GM10847 (cell line): Measurements from ENCODE around the gene FAM227B.

Source experiments
- POLR2A ChIP-seq: IDR thresholded peaks from 2 replicates; pipeline ENCODE4 v1.6.1; 2011; ENCODE audit not compliant: insufficient read length; ENCODE audit errors: extremely low read depth

The FAM227B gene

DNA sequence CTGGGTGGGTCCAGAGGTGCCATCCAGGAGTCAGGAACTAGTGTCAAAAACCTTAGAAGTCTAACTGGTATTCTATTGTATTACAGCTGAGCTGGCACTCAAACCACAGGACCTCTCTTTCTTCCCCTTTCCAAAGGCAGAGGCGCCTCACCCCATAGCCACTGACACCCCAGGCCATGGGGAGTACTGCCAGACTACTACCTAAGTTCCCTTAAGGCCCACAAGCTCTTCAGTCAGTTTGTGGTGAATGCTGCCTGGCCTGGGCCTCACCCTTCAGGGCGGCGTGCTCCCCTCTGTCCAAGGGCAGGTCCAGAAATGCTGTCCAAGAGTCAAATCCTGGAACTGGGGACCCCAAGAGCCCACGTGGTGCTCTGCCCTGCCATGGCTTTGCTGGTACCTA is 240.6 kb downstream of the FAM227B start:
- TF ChIP-seq POLR2A: no peak

DNA sequence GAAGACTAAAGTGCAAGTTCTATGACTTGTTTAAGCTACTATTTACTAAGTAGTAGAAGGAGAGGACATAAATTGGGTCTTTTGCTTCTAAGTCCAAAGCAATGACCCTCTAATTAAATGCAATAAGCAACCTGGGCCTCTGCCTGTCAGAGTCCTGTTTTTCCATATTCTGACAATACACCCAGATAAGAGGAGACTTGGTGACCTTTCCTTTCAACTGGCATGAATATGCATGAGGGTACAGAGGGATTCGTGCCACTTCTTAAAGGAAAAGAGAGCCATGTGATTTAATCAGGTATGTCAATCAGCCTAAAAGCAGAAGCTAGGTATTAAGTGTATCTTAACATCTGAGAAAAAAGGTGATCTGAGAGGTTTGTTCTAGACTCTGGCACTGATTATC is 248.3 kb downstream of the FAM227B start:
- no peak for TF ChIP-seq POLR2A

DNA sequence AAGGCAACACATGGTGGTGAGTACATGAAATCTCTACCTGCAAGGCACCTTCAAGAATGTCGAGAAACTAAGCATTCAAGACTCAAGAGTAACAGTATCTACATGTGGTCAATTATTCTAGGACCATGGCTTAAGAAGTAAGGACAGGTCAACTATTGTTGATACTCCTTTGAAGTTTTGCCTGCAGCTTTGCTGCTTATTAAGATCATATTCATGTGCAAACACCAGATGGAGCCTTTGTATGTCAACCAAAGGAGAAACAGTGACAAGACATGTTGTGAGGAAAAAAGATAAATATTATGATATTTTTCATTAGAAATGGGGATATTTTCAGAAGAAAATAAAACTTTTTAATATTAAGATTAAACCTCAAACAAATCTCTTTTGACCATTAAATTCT is 249.8 kb downstream of the FAM227B start:
- no peak for TF ChIP-seq POLR2A

DNA sequence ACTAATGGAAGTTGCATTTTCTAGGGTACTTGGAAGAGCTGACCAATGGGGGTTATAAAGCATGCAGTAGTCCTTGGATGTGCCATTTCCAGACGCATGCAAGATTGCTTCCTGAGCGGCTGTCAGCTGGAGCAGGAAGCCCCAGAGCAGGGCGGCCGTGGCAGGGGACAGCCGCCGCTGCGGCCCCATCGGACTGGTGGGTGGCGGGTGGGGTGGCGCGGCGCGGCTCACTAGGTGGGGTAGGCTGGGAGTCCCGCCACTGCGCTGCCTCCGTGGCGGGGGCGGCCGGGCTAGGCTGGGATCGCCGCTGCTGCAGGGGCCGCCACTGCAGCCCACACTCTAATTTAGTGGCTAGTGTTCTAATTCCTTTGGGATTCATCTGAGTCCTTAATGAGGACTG is 254.1 kb downstream of the FAM227B start:
- no peak for TF ChIP-seq POLR2A

DNA sequence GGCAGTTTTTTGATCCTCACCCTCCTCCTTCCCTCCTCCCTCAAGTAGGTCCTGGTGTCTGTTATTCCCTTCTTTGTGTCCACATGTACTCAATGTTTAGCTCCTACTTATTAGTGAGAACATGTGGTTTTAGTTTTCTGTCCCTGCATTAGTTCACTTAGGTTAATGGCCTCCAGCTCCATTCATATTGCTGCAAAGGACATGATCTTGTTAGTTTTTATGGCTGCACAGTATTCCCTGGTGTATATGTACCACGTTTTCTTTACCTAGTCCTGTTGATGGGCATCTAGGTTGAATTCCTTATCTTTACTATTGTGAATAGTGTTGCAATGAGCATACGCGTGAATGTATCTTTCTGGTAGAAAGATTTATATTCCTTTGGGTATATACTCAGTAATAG is 259.2 kb downstream of the FAM227B start:
- no peak for TF ChIP-seq POLR2A

DNA sequence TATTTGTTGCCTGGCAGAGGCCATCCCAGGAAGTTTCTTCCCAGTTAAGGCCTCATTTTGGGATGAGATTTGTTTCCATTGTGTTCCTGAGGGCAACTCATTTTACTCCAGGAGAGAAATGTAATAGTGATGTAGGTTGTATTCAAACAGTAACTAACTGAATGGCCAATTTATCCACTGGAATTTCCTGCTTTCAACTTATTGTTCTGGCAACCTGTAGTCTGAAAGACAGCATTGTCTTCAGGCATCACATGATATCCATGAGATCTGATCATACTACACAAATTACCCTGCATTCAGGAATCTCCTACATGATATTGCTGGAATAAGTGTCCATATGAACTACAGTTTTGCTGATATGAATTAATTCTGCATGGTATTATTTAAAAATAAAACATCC is 277.1 kb downstream of the FAM227B start:
- no peak for TF ChIP-seq POLR2A

DNA sequence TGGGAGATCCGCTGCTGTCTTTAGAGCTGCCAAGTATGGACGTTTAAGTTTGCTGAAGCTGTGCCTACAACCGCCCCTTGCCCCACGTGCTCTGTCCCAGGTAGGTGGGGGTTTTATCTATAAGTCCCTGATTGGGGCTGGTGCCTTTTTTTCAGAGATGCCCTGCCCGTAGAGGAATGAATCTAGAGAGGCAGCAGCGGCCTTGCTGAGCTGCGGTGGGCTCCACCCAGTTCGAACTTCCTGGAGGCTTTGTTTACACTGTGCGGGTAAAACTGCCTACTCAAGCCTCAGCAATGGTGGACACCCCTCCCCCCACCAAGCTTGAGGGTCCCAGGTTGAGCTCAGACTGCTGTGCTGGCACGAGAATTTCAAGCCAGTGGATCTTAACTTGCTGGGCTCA is 281.0 kb downstream of the FAM227B start:
- no peak for TF ChIP-seq POLR2A

DNA sequence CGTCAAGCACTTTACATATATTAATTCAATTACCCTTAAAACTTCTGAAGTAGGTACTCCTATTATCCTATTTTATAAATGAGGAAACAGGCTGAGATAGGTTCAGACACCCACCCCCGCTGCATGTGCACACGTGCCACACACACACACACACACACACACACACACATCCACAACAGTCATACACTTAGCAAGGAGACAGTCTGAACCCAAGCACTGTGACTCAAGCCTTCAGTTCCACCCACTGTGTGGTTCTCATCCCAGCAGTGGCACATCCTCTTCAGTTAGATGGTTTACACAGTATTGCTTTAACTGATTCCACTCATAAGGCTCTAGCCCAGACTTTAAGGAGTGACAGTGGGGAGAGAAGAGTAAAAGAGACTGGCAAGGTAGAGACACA is 288.7 kb downstream of the FAM227B start:
- no peak for TF ChIP-seq POLR2A

DNA sequence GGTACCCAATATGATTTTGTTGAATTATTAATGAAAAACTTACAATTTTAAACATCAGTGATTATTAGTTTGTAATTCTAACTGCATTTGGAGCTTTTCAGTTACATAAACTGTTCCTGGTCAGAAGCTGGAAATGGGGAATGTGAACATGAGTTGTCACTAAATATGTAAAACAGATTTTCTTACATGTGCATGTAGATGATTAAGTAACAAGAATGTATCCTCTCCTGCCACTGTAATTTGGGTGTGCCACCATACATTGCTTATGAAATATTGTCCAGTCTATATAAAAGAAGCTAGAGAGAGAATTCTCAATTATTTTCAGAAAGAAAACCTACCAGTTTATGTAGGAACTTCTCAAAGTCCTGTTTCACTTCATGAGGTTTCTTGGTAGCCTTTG is 289.2 kb downstream of the FAM227B start:
- TF ChIP-seq POLR2A: no peak

DNA sequence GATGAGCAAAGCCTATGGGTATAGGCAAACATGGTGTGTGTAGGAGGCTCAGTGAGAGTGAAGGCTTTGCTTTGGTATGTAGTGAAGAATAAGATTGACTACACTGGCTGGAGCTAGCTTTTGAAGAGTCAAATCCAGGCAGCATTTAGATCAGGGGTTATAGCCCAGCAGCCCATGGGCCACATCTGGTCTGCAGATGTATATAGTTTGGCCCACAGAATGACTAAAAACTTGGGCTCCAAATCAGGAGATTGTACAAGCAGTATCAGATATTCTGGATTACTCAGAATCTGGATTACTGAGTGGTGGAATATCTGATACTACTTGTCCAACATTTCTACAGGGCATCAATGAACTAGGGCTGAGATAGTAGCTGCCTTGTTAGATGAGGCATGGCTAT is 290.5 kb downstream of the FAM227B start:
- no peak for TF ChIP-seq POLR2A

DNA sequence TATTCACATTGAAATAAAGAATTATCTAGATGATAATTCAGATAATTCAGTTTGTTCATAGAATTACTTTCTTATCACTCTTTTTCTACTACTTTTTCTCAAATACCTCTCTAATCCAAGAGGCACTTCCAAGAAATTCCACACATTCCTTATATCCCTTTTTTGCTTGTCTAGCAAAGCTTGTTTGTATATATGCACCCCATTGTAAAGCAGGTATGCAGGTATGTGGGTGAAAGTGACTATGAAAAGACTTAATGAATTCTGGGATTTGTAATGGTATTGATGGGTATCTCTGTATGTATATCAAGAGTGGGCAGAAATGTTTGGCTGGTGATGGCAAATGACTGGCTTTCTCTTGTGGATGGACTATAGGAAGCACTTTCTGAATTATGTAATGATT is 291.7 kb downstream of the FAM227B start:
- no peak for TF ChIP-seq POLR2A

DNA sequence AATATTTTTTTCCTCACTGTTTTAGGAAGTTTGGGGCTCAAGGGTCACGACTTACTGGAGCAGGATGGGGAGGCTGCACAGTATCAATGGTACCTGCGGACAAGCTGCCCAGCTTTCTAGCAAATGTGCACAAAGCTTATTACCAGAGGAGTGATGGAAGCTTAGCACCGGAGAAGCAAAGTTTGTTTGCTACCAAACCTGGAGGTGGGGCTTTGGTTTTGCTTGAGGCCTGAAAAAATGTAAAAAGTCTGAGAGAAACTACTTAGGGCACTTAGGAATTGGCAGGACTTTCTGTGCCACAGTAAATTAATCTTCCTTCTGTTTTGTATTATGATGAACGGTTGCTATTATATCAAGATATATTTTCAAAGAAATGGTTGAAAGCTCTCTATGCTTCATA is 292.7 kb downstream of the FAM227B start:
- TF ChIP-seq POLR2A: no peak

DNA sequence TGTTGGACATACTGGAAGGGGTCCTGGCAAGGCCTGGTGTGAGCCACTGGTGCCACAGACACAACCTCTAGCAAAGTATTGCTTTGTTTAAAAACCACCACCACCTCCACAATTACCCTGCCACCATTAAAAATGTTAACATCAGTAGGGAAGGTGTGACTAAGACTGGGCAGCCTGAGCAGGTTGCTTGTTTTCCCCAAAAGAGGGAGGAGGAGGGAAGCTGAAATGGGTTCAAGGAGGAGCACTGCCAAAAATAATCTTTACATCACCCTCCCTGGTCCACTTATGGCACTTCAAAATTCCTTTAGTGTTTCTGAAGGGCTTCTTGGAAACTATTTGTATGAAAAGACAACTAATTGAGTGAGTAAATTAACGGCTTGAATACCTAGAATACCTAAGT is 297.4 kb downstream of the FAM227B start:
- no peak for TF ChIP-seq POLR2A

DNA sequence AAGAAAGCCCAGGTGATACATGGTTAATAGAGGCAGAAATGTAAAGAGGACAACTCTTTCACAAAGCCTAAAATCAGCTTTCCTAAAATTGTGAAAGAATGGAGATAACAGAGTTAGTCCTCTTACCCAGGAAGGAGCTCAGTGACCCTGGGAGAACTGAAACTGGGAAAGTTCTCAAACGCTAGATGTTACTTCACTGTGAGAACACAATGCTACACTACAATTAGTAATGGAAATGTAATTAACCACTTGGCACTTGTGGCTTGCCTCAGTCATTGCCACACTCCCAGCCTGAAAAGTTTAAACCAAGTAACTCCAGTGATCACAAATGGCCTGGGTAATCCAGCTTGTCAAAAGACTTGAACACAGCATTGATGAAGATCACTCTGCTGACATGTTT is 300.3 kb downstream of the FAM227B start:
- no peak for TF ChIP-seq POLR2A

DNA sequence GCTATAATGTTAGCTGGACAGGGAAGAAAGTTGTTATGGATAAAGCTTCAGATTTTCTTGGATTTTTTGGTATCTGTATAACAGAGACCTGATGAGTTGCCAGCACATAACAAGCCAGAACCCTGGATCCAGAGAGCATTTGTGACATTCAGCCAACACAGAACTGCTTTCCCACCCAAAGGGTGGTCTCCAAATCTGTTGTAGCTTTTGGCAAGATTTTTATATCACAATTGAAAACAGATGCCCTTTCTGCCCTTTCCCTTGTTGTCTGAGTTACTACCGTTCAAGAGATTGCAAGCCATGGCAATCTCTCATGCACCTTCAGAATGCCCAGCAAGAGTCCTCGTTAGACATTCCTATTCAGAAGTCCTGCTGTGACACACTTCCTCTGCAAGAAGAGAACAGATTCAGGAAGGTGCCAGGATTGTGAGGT is 305.2 kb downstream of the FAM227B start:
- no peak for TF ChIP-seq POLR2A

DNA sequence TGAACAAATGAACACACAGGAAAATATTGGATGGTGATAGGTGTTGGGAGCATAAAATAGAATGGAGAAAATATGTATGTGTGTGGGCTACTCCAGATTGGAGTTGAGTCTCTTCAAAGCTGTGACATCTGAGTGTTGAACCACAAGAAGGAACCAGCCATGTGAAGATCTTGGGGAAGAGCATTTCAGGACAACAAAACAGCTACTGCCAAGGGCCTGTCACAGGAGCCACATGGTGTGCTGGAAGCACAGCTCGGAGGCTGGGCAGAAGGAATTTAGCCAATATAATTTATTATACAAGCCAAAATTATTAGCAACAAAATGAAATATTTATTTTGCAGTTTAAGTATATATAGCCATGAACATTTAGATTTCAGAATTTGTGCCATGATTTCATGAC is 305.9 kb downstream of the FAM227B start:
- TF ChIP-seq POLR2A: no peak

DNA sequence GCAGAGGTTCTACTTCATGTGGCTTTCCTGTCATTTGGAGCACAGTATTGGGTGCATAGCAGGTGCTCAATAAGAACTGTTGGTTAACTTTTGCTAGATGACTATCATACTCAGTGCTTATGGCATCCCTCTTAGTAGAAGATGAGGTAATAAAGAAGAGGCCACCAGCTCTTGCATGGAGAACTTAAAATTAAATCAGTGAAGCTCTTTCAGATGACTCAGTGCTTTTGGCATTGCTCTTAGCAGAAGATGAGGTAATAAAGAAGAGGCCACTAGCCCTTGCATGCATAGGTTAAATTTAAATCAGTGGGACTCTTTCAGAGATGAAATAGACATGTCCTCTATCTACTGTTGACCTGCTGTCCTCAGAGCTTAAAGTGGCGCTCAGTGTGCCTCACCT is 307.0 kb downstream of the FAM227B start:
- TF ChIP-seq POLR2A: no peak

DNA sequence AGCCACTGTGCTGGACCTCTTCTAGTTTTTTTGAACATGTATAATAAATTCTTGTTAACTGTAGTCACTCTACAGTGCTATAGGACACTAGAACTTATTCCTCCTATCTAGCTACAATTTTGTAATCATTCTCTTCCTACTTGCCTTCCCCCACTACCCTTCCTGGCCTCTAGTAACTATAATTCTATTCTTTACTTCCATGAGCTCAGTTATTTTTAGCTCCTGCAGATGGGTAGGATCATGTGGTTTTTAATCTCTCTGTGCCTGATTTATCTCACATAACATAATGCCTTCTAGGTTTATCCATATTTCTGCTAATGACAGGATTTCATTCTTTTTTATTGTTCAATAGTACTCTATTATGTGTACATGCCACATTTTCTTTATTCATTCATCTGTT is 310.7 kb downstream of the FAM227B start:
- no peak for TF ChIP-seq POLR2A

DNA sequence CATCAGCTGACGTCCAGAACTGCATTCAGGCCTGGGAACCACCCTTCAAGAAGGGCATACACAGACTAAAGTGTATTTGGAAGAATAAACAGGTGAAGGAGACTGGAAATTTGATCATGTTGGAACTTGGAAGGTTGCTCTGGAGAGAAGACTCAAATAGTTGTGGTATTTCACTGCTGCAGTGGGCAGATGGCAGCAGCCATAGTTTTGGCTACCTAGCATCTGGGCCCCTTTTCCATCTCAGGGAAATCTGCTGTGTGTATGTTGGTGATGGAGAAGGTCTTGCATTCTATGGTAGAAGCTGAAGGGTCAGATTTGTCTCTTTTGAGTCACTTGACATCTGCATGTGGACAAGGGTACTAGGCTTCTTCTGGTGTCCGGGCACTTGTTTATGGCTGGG is 311.9 kb downstream of the FAM227B start:
- no peak for TF ChIP-seq POLR2A

DNA sequence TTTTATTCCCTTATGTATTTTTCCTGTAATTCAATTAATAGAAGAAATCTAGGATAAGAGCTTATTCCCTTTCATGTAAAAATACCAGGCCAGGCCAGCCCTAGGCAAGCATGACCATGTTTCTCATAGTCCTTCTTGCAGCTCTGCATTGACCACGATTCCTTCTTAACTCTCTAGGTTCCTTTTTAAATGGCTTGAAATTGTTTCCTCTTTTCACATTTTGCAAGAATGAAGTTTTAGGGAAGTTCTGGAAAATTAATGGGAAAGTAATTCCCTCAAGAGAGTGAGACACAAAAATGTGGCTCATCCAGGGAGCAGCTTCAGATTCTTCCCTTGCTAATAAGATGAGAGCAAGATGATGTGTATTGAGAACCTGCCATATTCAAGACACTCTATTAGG is 314.1 kb downstream of the FAM227B start:
- no peak for TF ChIP-seq POLR2A
